ENCODE measurements around the gene ALDH4A1.
"Not testable (repeated sequence)": the region's sequence is repeated elsewhere in the genome, so short reads cannot be mapped to it uniquely, and the experiment has no call there.

Gene ALDH4A1

GRCh38 chr1:18852501-18852900 lies 49.9 kb downstream of the ALDH4A1 start:
- H3K36me3 ChIP-seq (replicated peaks; ENCODE audit: insufficient read depth, low read length) = no peaks in the 10 kb centered on the region

GRCh38 chr1:18849261-18849711 lies 53.1 kb downstream of the ALDH4A1 start:
- Histone ChIP-seq H3K4me2 (ENCODE audit: low read depth, low read length) (no peak overlapping the region), H3K79me2 (ENCODE audit: low read length) (no peaks in the 10 kb centered on the region), H2AFZ (ENCODE audit: low read length) (no peak overlapping the region), H3K9ac (ENCODE audit: low read length) (no peak overlapping the region), H3K4me3 (ENCODE audit: low read length) (no peak overlapping the region), H3F3A (ENCODE audit: insufficient read depth, low read length) (no peaks in the 10 kb centered on the region), H3K9me3 (replicated peaks; ENCODE audit: insufficient read depth, low read length) (no peaks in the 10 kb centered on the region), H4K20me1 (ENCODE audit: insufficient read depth, low read length) (no peaks in the 10 kb centered on the region), H3K9me2 (replicated peaks; ENCODE audit: insufficient read depth, low read length) (no peaks in the 10 kb centered on the region), H3K27me3 (replicated peaks; ENCODE audit: insufficient read depth, low read length) (peaks cover 78% of the 10 kb centered on the region), H3K27ac (ENCODE audit: low read length) (no peak overlapping the region), H3K36me3 (replicated peaks; ENCODE audit: insufficient read depth, low read length) (no peaks in the 10 kb centered on the region), H3K4me1 (ENCODE audit: low read length) (no peaks in the 10 kb centered on the region)
- TF ChIP-seq, protein P1, sequence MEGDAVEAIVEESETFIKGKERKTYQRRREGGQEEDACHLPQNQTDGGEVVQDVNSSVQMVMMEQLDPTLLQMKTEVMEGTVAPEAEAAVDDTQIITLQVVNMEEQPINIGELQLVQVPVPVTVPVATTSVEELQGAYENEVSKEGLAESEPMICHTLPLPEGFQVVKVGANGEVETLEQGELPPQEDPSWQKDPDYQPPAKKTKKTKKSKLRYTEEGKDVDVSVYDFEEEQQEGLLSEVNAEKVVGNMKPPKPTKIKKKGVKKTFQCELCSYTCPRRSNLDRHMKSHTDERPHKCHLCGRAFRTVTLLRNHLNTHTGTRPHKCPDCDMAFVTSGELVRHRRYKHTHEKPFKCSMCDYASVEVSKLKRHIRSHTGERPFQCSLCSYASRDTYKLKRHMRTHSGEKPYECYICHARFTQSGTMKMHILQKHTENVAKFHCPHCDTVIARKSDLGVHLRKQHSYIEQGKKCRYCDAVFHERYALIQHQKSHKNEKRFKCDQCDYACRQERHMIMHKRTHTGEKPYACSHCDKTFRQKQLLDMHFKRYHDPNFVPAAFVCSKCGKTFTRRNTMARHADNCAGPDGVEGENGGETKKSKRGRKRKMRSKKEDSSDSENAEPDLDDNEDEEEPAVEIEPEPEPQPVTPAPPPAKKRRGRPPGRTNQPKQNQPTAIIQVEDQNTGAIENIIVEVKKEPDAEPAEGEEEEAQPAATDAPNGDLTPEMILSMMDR (IDR thresholded peaks at IDR 0.05; ENCODE audit: low read length) = no peak
- no peak for TF ChIP-seq EZH2phosphoT487 (IDR thresholded peaks at IDR 0.05; ENCODE audit: low read length)
- no peak for TF ChIP-seq EZH2 (optimal IDR thresholded peaks at IDR 0.05; ENCODE audit: low read depth, low read length)
- no peak for DNase-seq

More at GRCh38 chr1:18852501-18852900, 49.9 kb downstream of the ALDH4A1 start:
- H3K79me2 ChIP-seq (ENCODE audit: low read length) = no peaks in the 10 kb centered on the region
- H3K27ac ChIP-seq (ENCODE audit: low read length) = no peak overlapping the region
- no peak overlapping the region for H2AFZ ChIP-seq (ENCODE audit: low read length)
- no peaks in the 10 kb centered on the region for H3K4me1 ChIP-seq (ENCODE audit: low read length)
- no peak overlapping the region for H3K4me2 ChIP-seq (ENCODE audit: low read depth, low read length)
- no peak overlapping the region for H3K9ac ChIP-seq (ENCODE audit: low read length)
- no peaks in the 10 kb centered on the region for H3K9me2 ChIP-seq (replicated peaks; ENCODE audit: insufficient read depth, low read length)
- TF ChIP-seq EZH2 (optimal IDR thresholded peaks at IDR 0.05; ENCODE audit: low read depth, low read length) (no peak), EZH2phosphoT487 (IDR thresholded peaks at IDR 0.05; ENCODE audit: low read length) (no peak)
- TF ChIP-seq, protein P1 (IDR thresholded peaks at IDR 0.05; ENCODE audit: low read length) = no peak
- DNase-seq = no peak
- H3F3A ChIP-seq (ENCODE audit: insufficient read depth, low read length) = no peaks in the 10 kb centered on the region
- H3K27me3 ChIP-seq (replicated peaks; ENCODE audit: insufficient read depth, low read length) = peaks cover 93% of the 10 kb centered on the region
- no peak overlapping the region for H3K4me3 ChIP-seq (ENCODE audit: low read length)
- no peaks in the 10 kb centered on the region for H3K9me3 ChIP-seq (replicated peaks; ENCODE audit: insufficient read depth, low read length)
- H4K20me1 ChIP-seq (ENCODE audit: insufficient read depth, low read length) = no peaks in the 10 kb centered on the region

- peaks cover 78% of the 10 kb centered on the region for H3K27me3 ChIP-seq (replicated peaks; ENCODE audit: insufficient read depth, low read length)
- H3K4me2 ChIP-seq (ENCODE audit: low read depth, low read length) = not testable (repeated sequence)
Measured at GRCh38 chr1:18847723-18848122, 54.6 kb downstream of the ALDH4A1 start.

GRCh38 chr1:18840145-18840544 lies 62.2 kb downstream of the ALDH4A1 start:
- Histone ChIP-seq H3K9ac (ENCODE audit: low read length) (no peak overlapping the region), H3K27ac (ENCODE audit: low read length) (no peak overlapping the region), H4K20me1 (ENCODE audit: insufficient read depth, low read length) (peaks cover 2% of the 10 kb centered on the region; the same call in 1 of the 2 replicates), H3F3A (ENCODE audit: insufficient read depth, low read length) (no peaks in the 10 kb centered on the region), H3K79me2 (ENCODE audit: low read length) (no peaks in the 10 kb centered on the region), H3K4me3 (ENCODE audit: low read length) (no peak overlapping the region), H3K27me3 (replicated peaks; ENCODE audit: insufficient read depth, low read length) (peaks cover 97% of the 10 kb centered on the region), H3K9me2 (replicated peaks; ENCODE audit: insufficient read depth, low read length) (no peaks in the 10 kb centered on the region), H3K36me3 (replicated peaks; ENCODE audit: insufficient read depth, low read length) (no peaks in the 10 kb centered on the region), H3K4me2 (ENCODE audit: low read depth, low read length) (no peak overlapping the region), H2AFZ (ENCODE audit: low read length) (no peak overlapping the region), H3K4me1 (ENCODE audit: low read length) (no peaks in the 10 kb centered on the region), H3K9me3 (replicated peaks; ENCODE audit: insufficient read depth, low read length) (no peaks in the 10 kb centered on the region)
- DNase-seq = no peak
- TF ChIP-seq EZH2 (optimal IDR thresholded peaks at IDR 0.05; ENCODE audit: low read depth, low read length) (no peak), EZH2phosphoT487 (IDR thresholded peaks at IDR 0.05; ENCODE audit: low read length) (no peak)
- TF ChIP-seq, protein P1 (IDR thresholded peaks at IDR 0.05; ENCODE audit: low read length) = no peak

More at GRCh38 chr1:18847723-18848122, 54.6 kb downstream of the ALDH4A1 start:
- not testable (repeated sequence) for H3K4me1 ChIP-seq (ENCODE audit: low read length); H3K36me3 ChIP-seq (replicated peaks; ENCODE audit: insufficient read depth, low read length); H3K9me3 ChIP-seq (replicated peaks; ENCODE audit: insufficient read depth, low read length); H3K79me2 ChIP-seq (ENCODE audit: low read length); H4K20me1 ChIP-seq (ENCODE audit: insufficient read depth, low read length); DNase-seq; H3K9me2 ChIP-seq (replicated peaks; ENCODE audit: insufficient read depth, low read length); H3K27ac ChIP-seq (ENCODE audit: low read length); H3K4me3 ChIP-seq (ENCODE audit: low read length); H3K9ac ChIP-seq (ENCODE audit: low read length); H3F3A ChIP-seq (ENCODE audit: insufficient read depth, low read length); H2AFZ ChIP-seq (ENCODE audit: low read length)
